KMS-11 (cell line): ENCODE results near the gene IPPK.
"Not testable (repeated sequence)": the region's sequence is repeated elsewhere in the genome, so short reads cannot be mapped to it uniquely, and the experiment has no call there.

ENCODE experiments used
- H2AFZ ChIP-seq: fragments of 200-600 bp; sonication (generic); 2 replicates; pipeline ENCODE4 v1.6.1; 2016; ENCODE audit warnings: antibody characterized with exemption, mixed run types, low read depth
- H3K27ac ChIP-seq: fragments of 200-600 bp; sonication (generic); 2 replicates; pipeline ENCODE4 v1.6.1; 2016; ENCODE audit warnings: mild to moderate bottlenecking, mixed run types
- H3K27me3 ChIP-seq: fragments of 200-600 bp; sonication (generic); 2 replicates; pipeline ENCODE4 v1.6.1; 2017; ENCODE audit warnings: mild to moderate bottlenecking, low read depth, mixed run types, moderate library complexity; ENCODE audit not compliant: insufficient read depth
- H3K36me3 ChIP-seq: fragments of 200-600 bp; sonication (generic); 2 replicates; pipeline ENCODE4 v1.6.1; 2017; ENCODE audit warnings: mild to moderate bottlenecking, mixed run types; ENCODE audit not compliant: insufficient read depth
- H3K4me1 ChIP-seq: fragments of 200-600 bp; sonication (generic); 2 replicates; pipeline ENCODE4 v1.6.1; 2016; ENCODE audit warnings: mild to moderate bottlenecking, low read depth, mixed run types; ENCODE audit not compliant: poor library complexity, severe bottlenecking
- H3K4me2 ChIP-seq: fragments of 200-600 bp; sonication (generic); 2 replicates; pipeline ENCODE4 v1.7.0; 2016; ENCODE audit warnings: mild to moderate bottlenecking, mixed run types
- H3K4me3 ChIP-seq: fragments of 200-600 bp; sonication (generic); IDR thresholded peaks from 2 replicates; pipeline ENCODE4 v1.6.1; 2017; ENCODE audit warnings: low read depth, low read length, mixed read lengths; ENCODE audit not compliant: insufficient read depth
- H3K79me2 ChIP-seq: fragments of 200-600 bp; sonication (generic); 2 replicates; pipeline ENCODE4 v1.6.1; 2016; ENCODE audit warnings: low read depth, mixed run types; ENCODE audit not compliant: insufficient read depth
- H3K9ac ChIP-seq: fragments of 200-600 bp; sonication (generic); 2 replicates; pipeline ENCODE4 v1.6.1; 2016; ENCODE audit warnings: mild to moderate bottlenecking, mixed run types
- H4K20me1 ChIP-seq: fragments of 200-600 bp; sonication (generic); 2 replicates; pipeline ENCODE4 v1.6.1; 2016; ENCODE audit warnings: mild to moderate bottlenecking, mixed run types; ENCODE audit not compliant: insufficient read depth
- TF ChIP-seq, protein P1 (sequence below): fragments of 200-600 bp; sonication (generic); conservative IDR thresholded peaks from 2 replicates; pipeline ENCODE4 v1.6.1; 2017; ENCODE audit warnings: low read depth, mild to moderate bottlenecking, antibody characterized with exemption, low read length, moderate library complexity, mixed read lengths

The IPPK gene

GRCh38 chr9:92576175-92576574, 93.8 kb downstream of the IPPK start:
- Histone ChIP-seq H3K36me3 (no peaks in the 10 kb centered on the region), H3K27ac (no peak overlapping the region), H2AFZ (no peak overlapping the region), H3K4me3 (no peak overlapping the region), H3K79me2 (no peaks in the 10 kb centered on the region), H3K4me2 (no peak overlapping the region), H3K4me1 (no peaks in the 10 kb centered on the region), H3K9ac (no peak overlapping the region), H4K20me1 (no peaks in the 10 kb centered on the region), H3K27me3 (no peaks in the 10 kb centered on the region)
- TF ChIP-seq, protein P1, sequence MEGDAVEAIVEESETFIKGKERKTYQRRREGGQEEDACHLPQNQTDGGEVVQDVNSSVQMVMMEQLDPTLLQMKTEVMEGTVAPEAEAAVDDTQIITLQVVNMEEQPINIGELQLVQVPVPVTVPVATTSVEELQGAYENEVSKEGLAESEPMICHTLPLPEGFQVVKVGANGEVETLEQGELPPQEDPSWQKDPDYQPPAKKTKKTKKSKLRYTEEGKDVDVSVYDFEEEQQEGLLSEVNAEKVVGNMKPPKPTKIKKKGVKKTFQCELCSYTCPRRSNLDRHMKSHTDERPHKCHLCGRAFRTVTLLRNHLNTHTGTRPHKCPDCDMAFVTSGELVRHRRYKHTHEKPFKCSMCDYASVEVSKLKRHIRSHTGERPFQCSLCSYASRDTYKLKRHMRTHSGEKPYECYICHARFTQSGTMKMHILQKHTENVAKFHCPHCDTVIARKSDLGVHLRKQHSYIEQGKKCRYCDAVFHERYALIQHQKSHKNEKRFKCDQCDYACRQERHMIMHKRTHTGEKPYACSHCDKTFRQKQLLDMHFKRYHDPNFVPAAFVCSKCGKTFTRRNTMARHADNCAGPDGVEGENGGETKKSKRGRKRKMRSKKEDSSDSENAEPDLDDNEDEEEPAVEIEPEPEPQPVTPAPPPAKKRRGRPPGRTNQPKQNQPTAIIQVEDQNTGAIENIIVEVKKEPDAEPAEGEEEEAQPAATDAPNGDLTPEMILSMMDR, result no peak

DNA sequence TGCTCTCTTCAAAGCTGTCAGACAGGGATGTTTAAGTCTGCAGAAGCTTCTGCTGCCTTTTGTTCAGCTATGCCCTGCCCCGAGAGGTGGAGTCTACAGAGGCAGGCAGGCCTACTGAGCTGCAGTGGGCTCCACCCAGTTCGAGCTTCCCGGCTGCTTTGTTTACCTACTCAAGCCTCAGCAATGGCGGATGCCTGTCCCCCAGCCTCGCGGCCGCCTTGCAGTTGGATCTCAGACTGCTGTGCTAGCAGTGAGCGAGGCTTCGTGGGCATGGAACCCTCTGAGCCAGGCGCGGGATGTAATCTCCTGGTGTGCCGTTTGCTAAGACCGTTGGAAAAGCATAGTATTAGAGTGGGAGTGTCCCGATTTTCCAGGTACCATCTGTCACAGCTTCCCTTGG, 96.3 kb downstream of the IPPK start:
- not testable (repeated sequence) for H3K4me3 ChIP-seq, H3K4me2 ChIP-seq, H3K9ac ChIP-seq, H3K27me3 ChIP-seq, H4K20me1 ChIP-seq, H2AFZ ChIP-seq, H3K36me3 ChIP-seq, H3K79me2 ChIP-seq, H3K4me1 ChIP-seq, H3K27ac ChIP-seq

DNA sequence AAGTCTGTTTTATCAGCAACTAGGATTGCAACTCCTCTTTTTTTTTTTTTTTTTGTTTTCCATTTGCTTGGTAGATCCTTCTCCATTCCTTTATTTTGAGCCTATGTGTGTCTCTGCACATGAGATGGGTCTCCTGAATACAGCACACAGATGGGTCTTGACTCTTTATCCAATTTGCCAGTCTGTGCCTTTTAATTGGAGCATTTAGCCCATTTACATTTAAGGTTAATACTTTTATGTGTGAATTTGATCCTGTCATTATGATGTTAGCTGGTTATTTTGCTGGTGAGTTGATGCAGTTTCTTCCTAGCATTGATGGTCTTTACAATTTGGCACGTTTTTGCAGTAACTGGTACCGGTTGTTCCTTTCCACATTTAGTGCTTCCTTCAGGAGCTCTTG, 98.1 kb downstream of the IPPK start:
- not testable (repeated sequence) for H3K36me3 ChIP-seq

GRCh38 chr9:92564982-92565381, 104.9 kb downstream of the IPPK start:
- H3K79me2 ChIP-seq, result no peaks in the 10 kb centered on the region
- no peaks in the 10 kb centered on the region for H3K4me1 ChIP-seq
- no peak overlapping the region for H3K4me3 ChIP-seq

More for the DNA sequence above, 98.1 kb downstream of the IPPK start:
- not testable (repeated sequence) for H3K4me2 ChIP-seq, H3K27ac ChIP-seq, H3K79me2 ChIP-seq, H3K27me3 ChIP-seq, H3K9ac ChIP-seq, H3K4me1 ChIP-seq, H4K20me1 ChIP-seq, H2AFZ ChIP-seq, H3K4me3 ChIP-seq

GRCh38 chr9:92564504-92564903, 105.4 kb downstream of the IPPK start:
- H2AFZ ChIP-seq, result no peak overlapping the region
- no peaks in the 10 kb centered on the region for H3K79me2 ChIP-seq
- no peaks in the 10 kb centered on the region for H3K36me3 ChIP-seq
- no peak overlapping the region for H3K4me3 ChIP-seq
- H3K27ac ChIP-seq, result no peak overlapping the region
- no peaks in the 10 kb centered on the region for H3K4me1 ChIP-seq
- no peaks in the 10 kb centered on the region for H4K20me1 ChIP-seq
- H3K27me3 ChIP-seq, result no peaks in the 10 kb centered on the region
- H3K9ac ChIP-seq, result no peak overlapping the region
- H3K4me2 ChIP-seq, result no peak overlapping the region
- TF ChIP-seq, protein P1, result no peak

More at GRCh38 chr9:92564982-92565381, 104.9 kb downstream of the IPPK start:
- no peaks in the 10 kb centered on the region for H3K27me3 ChIP-seq
- TF ChIP-seq, protein P1, result no peak
- H3K36me3 ChIP-seq, result no peaks in the 10 kb centered on the region
- H2AFZ ChIP-seq, result no peak overlapping the region
- H3K4me2 ChIP-seq, result no peak overlapping the region
- no peak overlapping the region for H3K27ac ChIP-seq
- H3K9ac ChIP-seq, result no peak overlapping the region
- H4K20me1 ChIP-seq, result no peaks in the 10 kb centered on the region
